ENCODE data around the gene SH3PXD2B.

The SH3PXD2B gene

GRCh38 chr5:172454358-172455086 lies at the start of gene SH3PXD2B:
SH3PXD2B (minus strand) TSS chr5:172454525; CDS start chr5:172454352, 173 bp downstream.
- no peak for DNase-seq

DNA sequence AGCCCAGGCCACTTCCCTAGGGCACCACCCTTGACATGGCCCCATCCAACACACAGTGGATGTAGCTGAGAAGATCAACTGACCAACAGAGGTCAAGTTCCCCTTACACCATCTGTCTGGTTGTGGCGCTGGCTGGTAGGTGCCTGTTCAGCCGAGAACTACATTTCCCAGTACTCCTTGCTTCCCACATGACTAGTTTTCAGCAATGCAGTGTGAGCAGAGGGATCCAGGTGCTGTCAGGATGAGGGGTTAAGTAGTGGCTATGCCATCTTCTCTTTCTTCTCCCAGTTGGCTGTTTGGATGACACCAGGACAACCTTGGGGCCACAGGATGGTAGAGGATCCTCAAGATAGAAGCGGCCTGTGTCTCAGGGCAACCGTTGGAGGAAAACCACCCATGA lies 48.6 kb upstream of the SH3PXD2B start:
- peak; percentile 7 for DNase-seq

GRCh38 chr5:172502410-172502809 lies 48.1 kb upstream of the SH3PXD2B start:
- DNase-seq, result no peak

DNA sequence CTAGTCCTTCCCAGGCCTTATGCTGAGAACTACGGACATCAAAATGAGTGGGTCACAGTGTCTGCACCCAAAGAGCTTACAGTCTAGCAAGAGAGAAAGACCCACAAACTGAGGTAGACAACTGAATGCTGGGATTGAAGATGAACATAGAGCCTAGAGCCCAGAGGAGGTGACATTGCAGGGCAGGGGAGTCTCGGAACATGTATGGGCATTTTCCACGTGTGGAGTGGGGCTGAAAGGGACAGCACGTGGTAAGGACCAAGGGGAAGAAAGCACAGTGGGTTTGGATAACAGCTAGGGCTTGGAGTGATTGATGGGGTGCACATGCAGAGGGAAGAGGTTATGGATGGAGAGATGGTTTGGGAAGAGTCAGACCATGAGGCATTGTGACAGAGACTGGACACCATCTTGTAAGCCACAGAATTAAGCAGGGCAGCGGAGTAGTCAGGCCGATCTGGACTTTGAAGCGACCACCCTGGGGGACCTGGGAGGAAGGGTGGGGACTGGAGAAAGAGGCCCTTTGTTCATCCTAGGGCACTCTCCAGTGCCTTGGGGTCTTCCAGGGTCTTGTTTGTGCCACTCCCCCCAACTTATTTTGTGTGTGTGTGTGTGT lies 47.5 kb upstream of the SH3PXD2B start:
- no peak for DNase-seq

DNA sequence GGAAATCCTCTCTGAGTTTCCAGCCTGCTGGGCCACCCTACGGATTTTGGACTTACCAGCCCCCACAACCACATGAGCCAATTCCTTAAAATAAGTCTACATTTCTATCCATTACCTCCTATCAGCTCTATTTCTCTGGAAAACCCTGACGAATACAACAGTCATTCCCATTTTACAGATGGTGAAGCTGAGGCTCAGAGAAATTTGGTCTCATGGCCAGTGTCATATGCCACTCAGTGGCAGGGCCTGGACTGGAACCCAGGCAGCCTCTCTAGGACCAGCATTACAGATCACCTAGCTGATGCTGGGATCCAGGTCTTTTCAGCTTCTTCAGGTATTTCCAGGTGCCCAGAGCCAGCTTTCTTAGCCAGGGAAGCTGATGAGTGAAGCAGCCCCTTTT lies 45.0 kb upstream of the SH3PXD2B start:
- no peak for DNase-seq

- DNase-seq, result no peak
Observed at GRCh38 chr5:172498431-172499129, 44.3 kb upstream of the SH3PXD2B start.

DNA sequence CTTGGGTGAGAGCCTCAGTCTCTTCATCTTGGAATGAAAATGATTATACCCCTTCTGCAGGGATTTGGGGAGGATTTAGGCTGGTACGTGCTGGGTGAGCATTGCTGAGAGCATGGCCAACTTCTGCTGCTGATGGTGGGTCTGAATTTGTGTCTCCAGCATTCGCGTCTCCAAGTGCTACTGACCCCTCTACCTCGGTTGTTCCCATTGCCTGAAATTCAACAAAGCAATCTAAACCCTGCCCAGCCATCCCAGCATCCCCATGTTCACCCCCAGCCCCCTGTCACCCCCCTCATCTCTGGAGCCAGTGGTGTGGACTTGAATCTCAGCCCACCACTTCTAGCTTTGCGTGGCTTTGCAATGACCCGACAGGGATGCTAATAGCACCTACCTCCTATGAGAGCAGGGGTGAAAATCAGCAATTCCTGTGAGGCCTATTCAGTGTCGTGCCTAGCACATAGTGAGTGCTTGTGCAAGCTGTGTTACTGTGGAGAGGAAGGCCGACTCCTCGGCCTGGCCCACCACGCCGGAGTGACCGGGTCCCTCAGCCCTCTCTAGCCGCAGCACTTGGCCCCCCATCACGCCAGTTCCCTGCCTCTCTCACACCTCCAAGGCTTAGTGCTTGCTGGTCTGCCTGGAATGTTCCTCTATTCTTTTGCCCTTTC lies 43.4 kb upstream of the SH3PXD2B start:
- DNase-seq, result no peak

GRCh38 chr5:172496671-172497371 lies 42.5 kb upstream of the SH3PXD2B start:
- no peak for DNase-seq

GRCh38 chr5:172494630-172495505 lies 40.5 kb upstream of the SH3PXD2B start:
- no peak for DNase-seq

GRCh38 chr5:172493906-172494305 lies 39.6 kb upstream of the SH3PXD2B start:
- DNase-seq, result no peak

DNA sequence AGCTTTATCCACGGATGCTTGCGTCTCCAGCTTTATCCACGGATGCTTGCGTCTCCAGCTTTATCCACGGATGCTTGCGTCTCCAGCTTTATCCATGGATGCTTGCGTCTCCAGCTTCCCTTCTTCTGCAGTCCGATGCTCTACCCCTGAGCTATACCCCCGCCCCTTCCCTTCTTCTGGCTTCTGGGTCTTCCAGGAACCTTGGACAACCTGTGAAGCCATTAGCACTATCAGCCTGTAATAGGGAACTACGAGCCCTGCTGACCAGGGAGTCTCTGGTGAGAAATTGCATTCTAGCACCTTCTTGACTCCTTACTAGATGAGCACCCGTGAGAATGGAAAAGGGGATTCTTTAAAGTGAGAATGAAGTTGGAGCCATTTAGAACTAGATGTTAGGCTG lies 39.1 kb upstream of the SH3PXD2B start:
- no peak for DNase-seq

GRCh38 chr5:172493002-172493401 lies 38.7 kb upstream of the SH3PXD2B start:
- no peak for DNase-seq

GRCh38 chr5:172492097-172492840 lies 37.9 kb upstream of the SH3PXD2B start:
- no peak for DNase-seq

DNA sequence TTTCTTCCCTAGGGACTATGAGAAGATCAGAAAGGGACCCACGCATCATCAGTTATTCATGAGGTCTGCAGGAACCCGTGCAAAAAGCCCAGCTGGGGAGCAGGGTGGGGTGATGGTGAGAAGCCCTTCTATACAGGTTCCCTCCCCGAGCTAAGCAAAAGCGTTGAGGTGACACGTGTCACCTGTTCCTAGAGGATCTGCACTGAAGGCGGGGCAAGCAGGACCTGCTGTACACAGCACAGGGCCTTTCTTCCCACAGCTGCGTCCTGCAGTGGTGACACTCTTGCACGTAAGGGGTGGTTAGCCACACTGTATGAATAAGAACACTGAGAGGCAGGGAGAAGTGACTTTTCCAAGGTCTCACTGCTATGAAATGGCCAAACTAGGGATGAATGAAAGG lies 37.2 kb upstream of the SH3PXD2B start:
- no peak for DNase-seq

DNA sequence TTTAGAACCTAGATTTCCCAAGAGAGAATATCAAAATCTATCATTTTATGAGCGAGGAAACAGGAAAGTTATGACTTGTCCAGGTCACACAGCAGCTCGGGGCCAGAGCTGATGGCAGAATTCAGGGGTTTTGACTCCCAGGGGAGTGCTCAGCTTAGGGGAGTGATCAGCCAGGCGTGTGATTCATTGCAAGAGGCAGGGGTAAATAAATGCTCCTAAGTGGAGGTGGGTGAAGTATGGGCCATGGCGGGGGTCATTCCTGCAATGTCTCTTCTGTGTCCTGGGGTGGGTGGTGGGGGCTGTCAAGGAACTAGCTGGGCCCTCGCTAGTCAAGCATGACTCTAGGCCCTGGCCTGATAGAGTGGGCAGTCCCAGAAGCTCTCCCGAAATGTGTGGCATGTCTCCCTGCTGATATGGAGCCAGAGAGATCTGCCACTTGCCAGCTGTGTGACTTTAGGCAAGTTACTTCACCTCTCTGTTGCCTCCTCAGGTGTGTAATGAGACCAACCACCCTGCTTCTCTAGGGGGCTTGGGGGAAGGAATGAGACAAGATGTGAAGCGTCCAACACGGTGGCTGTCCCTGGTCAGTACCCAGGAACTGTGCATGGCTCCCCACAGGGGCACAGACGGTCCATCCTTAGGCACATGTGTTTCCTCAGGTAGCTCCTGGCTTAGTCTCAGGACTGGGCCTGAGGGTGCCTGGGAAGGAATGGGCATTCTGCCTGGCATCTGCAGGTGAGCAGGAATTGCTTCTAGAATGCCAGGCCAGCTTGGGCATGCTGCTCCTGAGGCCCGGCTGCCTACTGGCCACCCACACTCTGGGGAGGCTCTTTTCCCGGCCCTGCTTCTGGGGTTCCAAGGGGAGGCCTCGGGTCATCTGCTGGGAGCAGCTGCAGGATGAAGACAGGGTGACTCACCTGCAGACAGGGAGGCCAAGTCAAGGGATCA lies 36.5 kb upstream of the SH3PXD2B start:
- DNase-seq, result no peak

GRCh38 chr5:172488221-172488620 lies 33.9 kb upstream of the SH3PXD2B start:
- DNase-seq, result no peak

DNA sequence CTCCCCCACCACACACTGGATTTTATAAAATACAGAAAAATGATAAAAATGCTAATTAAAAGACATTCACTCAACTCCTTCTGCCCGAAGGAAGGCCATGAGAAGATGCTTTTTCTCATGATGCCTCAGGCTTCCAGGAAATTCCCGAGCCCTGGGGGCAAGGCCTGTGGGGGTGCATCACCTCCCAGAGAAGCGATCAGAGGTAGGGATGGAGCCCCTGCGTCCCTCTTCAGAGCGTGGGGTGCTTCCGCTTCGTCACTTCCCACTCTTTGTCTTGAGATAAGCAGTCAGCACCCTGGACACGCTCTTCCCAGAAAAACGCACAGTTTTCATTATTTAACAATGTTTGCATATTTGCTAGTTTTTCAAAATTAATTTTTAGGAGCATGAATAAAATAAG lies 33.3 kb upstream of the SH3PXD2B start:
- DNase-seq, result no peak

DNA sequence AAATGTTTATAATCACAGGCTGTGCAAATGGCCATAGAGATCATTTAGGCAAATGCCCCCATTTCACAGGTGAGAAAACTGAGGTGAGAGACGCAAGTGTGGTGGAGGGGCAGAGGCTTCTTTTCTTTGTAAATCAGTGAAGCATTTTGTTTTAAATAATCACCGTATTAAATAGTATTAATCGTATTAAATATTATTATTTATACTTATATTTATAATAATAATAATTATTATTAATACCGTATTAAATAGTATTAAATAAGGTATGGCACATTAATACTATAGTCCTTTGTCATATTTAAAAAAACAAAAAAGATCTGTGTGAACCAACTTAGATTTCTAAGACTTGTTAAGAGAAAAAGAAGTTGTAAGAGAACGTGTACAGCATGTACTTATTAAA lies 32.6 kb upstream of the SH3PXD2B start:
- DNase-seq, result no peak

DNA sequence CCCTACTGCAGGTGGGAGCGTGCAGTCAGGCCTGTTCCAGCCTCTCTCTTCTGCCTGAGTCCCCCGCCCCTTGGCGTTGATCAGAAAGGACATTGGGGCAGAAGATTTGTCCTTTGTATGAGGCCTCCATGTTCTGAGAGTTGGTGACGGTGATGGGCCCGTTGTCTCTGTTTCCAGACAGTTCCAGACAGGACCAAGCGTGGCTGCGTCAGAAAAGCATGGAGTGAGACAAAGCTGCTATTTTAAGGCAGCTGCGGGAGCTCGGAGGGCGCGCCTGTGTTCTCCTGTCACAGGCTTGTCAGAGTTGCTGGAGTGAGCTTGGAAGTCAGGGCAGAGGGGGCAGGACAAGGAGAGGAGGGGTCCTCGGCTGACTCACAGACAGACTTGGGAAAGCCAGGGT lies 32.1 kb upstream of the SH3PXD2B start:
- DNase-seq, result no peak
